ENCODE data around the gene SNAI3. TPM values are rescaled to one million over a fixed set of nuclear protein-coding genes. Genes with fewer than 3 reads are reported as not detected.

The SNAI3 gene
- total RNA-seq, 2 donors from 2014 or later: 0.77 to 2.1 TPM

DNA sequence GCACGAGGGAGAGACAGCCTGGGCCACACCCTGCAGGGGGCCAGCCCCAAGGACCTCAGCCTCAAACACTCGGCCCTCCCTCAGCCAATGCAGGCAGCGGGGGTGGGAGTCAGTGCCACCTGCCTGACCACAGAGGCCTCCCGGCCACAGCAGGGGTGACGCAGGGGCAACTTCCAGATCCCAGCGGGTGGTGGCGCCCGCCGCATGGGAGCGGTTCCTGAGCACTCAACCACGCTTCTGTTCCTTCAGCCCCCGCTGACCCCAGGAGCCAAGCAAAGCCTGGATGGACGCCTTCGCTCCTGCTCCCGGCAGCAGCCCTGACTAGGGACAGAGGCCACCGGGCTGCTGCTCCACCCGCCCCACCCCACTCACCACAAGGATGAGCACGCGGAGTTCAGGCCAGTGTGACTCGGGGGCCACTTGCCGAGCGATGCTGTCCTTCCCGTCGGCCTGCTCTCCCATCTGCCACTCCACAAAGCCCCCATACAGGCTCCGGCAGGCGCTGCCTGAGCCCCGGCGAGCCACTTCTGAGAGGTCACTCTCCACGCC, 30.5 kb downstream of the SNAI3 start:
- no peak overlapping the region for H3K27ac ChIP-seq (ENCODE audit: low read depth, low read length)
- Mint-ChIP-seq H3K27ac (no peak overlapping the region), H3K27me3 (ENCODE audit: insufficient read depth) (no peaks in the 10 kb centered on the region), H3K4me3 (no peak overlapping the region), H3K4me1 (no peaks in the 10 kb centered on the region), H3K36me3 (ENCODE audit: low read depth) (peaks cover 15% of the 10 kb centered on the region), H3K9me3 (no peaks in the 10 kb centered on the region)
- H3K4me1 ChIP-seq (ENCODE audit: control insufficient read depth, insufficient read depth, low read length): peaks cover 5% of the 10 kb centered on the region
- WGBS, 2 experiments (ENCODE audit: insufficient coverage in 1 of 2, insufficient read length in 1 of 2): 92 to 93% methylated on average over 19 to 29 of the region's 29 CpGs
- TF ChIP-seq, protein P1, sequence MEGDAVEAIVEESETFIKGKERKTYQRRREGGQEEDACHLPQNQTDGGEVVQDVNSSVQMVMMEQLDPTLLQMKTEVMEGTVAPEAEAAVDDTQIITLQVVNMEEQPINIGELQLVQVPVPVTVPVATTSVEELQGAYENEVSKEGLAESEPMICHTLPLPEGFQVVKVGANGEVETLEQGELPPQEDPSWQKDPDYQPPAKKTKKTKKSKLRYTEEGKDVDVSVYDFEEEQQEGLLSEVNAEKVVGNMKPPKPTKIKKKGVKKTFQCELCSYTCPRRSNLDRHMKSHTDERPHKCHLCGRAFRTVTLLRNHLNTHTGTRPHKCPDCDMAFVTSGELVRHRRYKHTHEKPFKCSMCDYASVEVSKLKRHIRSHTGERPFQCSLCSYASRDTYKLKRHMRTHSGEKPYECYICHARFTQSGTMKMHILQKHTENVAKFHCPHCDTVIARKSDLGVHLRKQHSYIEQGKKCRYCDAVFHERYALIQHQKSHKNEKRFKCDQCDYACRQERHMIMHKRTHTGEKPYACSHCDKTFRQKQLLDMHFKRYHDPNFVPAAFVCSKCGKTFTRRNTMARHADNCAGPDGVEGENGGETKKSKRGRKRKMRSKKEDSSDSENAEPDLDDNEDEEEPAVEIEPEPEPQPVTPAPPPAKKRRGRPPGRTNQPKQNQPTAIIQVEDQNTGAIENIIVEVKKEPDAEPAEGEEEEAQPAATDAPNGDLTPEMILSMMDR (conservative IDR thresholded peaks at IDR 0.05): no peak
- H3K4me3 ChIP-seq (ENCODE audit: low read length): no peak overlapping the region
- H3K9ac ChIP-seq (ENCODE audit: extremely low read depth, low read length, poor library complexity, severe bottlenecking): no peak overlapping the region
- no peak for DNase-seq
- peaks cover 5% of the 10 kb centered on the region for H3K36me3 ChIP-seq (ENCODE audit: control insufficient read depth, insufficient read depth, low read length)
- no peaks in the 10 kb centered on the region for H3K9me3 ChIP-seq (ENCODE audit: control insufficient read depth, low read length)
- no peaks in the 10 kb centered on the region for H3K27me3 ChIP-seq (ENCODE audit: control insufficient read depth, insufficient read depth, low read length, poor library complexity, severe bottlenecking)

DNA sequence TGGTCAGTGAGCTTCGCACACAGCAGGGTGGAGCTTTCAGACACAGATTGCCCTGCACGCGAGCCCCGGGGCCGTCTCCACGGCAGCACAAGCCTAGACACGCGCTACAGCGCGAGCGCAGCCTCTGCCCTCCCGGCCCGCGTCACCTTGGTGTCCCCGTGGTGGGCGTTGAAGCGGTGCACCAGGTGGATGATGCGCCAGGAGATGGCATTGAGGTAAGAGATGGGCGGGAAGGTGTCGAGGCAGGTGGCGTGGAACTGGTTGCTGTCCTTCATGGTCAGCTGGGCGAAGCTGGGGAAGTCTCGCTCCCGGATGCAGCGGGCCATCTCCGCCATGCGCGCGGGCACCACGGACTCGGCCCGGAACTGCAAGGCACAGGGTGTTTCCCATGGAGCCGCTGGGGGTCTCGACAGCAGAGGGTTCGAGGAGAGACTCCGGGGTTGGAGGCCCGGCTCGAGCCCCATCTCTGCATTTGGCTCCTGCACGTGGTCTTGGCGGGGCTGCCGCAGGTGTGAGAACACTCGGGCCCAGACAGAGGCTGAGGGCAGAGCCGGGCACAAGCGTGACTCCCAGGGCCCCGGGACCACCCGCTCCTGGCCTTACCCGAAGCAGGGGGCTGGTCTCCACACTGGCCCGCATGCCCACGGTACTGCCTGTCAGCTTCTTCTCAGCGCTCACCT, 31.1 kb downstream of the SNAI3 start:
- DNase-seq: no peak
- Histone ChIP-seq H3K36me3 (ENCODE audit: control insufficient read depth, insufficient read depth, low read length) (peaks cover 5% of the 10 kb centered on the region), H3K9ac (ENCODE audit: extremely low read depth, low read length, poor library complexity, severe bottlenecking) (no peak overlapping the region), H3K27ac (ENCODE audit: low read depth, low read length) (no peak overlapping the region), H3K4me3 (ENCODE audit: low read length) (no peak overlapping the region), H3K4me1 (ENCODE audit: control insufficient read depth, insufficient read depth, low read length) (peaks cover 5% of the 10 kb centered on the region), H3K27me3 (ENCODE audit: control insufficient read depth, insufficient read depth, low read length, poor library complexity, severe bottlenecking) (no peaks in the 10 kb centered on the region), H3K9me3 (ENCODE audit: control insufficient read depth, low read length) (no peaks in the 10 kb centered on the region)
- Mint-ChIP-seq H3K27me3 (ENCODE audit: insufficient read depth) (no peaks in the 10 kb centered on the region), H3K4me3 (no peak overlapping the region), H3K36me3 (ENCODE audit: low read depth) (peaks cover 15% of the 10 kb centered on the region), H3K27ac (no peak overlapping the region), H3K9me3 (no peaks in the 10 kb centered on the region), H3K4me1 (no peaks in the 10 kb centered on the region)
- TF ChIP-seq, protein P1 (conservative IDR thresholded peaks at IDR 0.05): no peak
- WGBS, 2 experiments (ENCODE audit: insufficient coverage in 1 of 2, insufficient read length in 1 of 2): 96% methylated on average over 41 to 50 of the region's 50 CpGs

DNA sequence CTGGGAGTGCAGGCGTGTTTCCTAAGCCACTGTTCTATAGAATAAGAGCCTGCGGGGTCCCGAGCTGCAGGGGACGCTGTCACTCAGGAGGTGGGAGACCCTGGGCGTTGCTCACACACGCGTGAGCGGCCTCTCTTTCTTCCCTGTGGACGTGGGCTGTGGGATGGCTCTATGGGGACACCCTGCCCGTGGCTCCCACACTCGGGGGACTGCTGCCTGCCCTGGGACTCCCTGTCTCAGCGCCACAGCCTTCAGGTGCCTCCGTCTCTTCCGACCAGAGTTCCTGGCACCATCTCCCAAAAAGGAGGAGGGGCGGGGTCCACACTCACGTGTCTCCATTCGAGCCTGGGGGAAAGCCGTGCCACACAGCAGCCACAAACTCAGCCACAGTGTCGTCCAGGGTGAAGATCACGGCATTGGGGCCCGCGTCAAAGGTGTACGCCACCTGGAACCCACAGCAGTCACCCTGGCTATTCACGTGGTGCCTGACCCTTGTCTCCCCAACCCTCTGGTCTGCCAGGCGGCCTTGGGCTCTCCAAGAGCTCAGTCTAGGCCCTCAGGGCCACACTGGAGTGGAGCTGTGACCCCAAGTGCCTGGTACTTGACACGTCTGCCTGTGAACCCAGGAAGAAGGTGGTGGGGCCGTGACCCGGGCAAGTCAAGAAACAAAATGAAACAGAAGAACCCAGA, 31.8 kb downstream of the SNAI3 start:
- H3K27me3 ChIP-seq (ENCODE audit: control insufficient read depth, insufficient read depth, low read length, poor library complexity, severe bottlenecking): no peaks in the 10 kb centered on the region
- Mint-ChIP-seq H3K9me3 (no peaks in the 10 kb centered on the region), H3K27me3 (ENCODE audit: insufficient read depth) (no peaks in the 10 kb centered on the region), H3K36me3 (ENCODE audit: low read depth) (peaks cover 15% of the 10 kb centered on the region), H3K4me1 (no peaks in the 10 kb centered on the region), H3K27ac (no peak overlapping the region), H3K4me3 (no peak overlapping the region)
- H3K4me3 ChIP-seq (ENCODE audit: low read length): no peak overlapping the region
- H3K9ac ChIP-seq (ENCODE audit: extremely low read depth, low read length, poor library complexity, severe bottlenecking): no peak overlapping the region
- no peak for DNase-seq
- H3K9me3 ChIP-seq (ENCODE audit: control insufficient read depth, low read length): no peaks in the 10 kb centered on the region
- no peak overlapping the region for H3K27ac ChIP-seq (ENCODE audit: low read depth, low read length)
- H3K4me1 ChIP-seq (ENCODE audit: control insufficient read depth, insufficient read depth, low read length): peaks cover 5% of the 10 kb centered on the region
- 91 to 93% methylated on average over 18 to 28 of the region's 28 CpGs for WGBS, 2 experiments (ENCODE audit: insufficient coverage in 1 of 2, insufficient read length in 1 of 2)
- TF ChIP-seq, protein P1 (conservative IDR thresholded peaks at IDR 0.05): no peak
- peaks cover 5% of the 10 kb centered on the region for H3K36me3 ChIP-seq (ENCODE audit: control insufficient read depth, insufficient read depth, low read length)
